B cell (primary cell): Measurements from ENCODE around the gene NDUFAF7. TPM values are rescaled to one million over a fixed set of nuclear protein-coding genes. Genes with fewer than 3 reads are reported as not detected.

ENCODE experiments used
- ATAC-seq: fragments of 200-7000 bp; cut with Tn5 transposase; one replicate; pipeline ENCODE4 v1.10.0; 2021; ENCODE audit warnings: low read depth, mild to moderate bottlenecking, moderate number of reproducible peaks, moderate library complexity
- CTCF ChIA-PET: fragments of 350-600 bp; sonication (Branson Sonifier 250); formaldehyde crosslinking; loops from one replicate; lab custom pipeline; 2021; ENCODE audit warnings: antibody characterized with exemption, inconsistent platforms; lab: Charles Lee
- POLR2A ChIA-PET: fragments of 350-600 bp; sonication (Branson Sonifier 250); formaldehyde crosslinking; loops from one replicate; lab custom pipeline; 2021; ENCODE audit warnings: antibody characterized with exemption; lab: Charles Lee
- DNase-seq: peaks from one replicate; pipeline ENCODE4 v3.0.0; 2013
- H2AFZ ChIP-seq: 2 replicates; pipeline ENCODE4 v1.6.1; 2012; ENCODE audit warnings: mild to moderate bottlenecking, low read depth, low read length; ENCODE audit not compliant: insufficient read depth, poor library complexity, severe bottlenecking
- H3K27ac ChIP-seq, 2 donors: 1 replicate in 1 of 2; 2 replicates in 1 of 2; pipeline ENCODE4 v1.5.1; 2012 to 2013; ENCODE audit warnings: low read length in 2 of 2, mild to moderate bottlenecking in 2 of 2, moderate library complexity in 1 of 2
- H3K27me3 ChIP-seq, 4 experiments: fragments of 200-600 bp in 1 of 4; sonication (generic) in 1 of 4; replicated peaks in 1 of 4; 1 replicate in 2 of 4; 2 replicates in 2 of 4; pipeline versions ENCODE4 v1.6.1 to v1.7.0; 2013 to 2016; ENCODE audit warnings: low read length in 3 of 4, mild to moderate bottlenecking in 2 of 4, mixed read lengths in 1 of 4, moderate library complexity in 1 of 4; ENCODE audit not compliant: insufficient read depth in 4 of 4, control insufficient read depth in 3 of 4; ENCODE audit errors: control extremely low read depth in 1 of 4
- H3K36me3 ChIP-seq, 2 experiments: replicated peaks in 1 of 2; 1 replicate in 1 of 2; 2 replicates in 1 of 2; pipeline versions ENCODE4 v1.6.1 to v1.7.1; 2013; ENCODE audit warnings: low read length in 1 of 2; ENCODE audit not compliant: insufficient read depth in 2 of 2, control insufficient read depth in 1 of 2; ENCODE audit errors: control extremely low read depth in 1 of 2, extremely low read depth in 1 of 2
- H3K4me1 ChIP-seq, 2 donors: fragments of 200-600 bp in 1 of 2; sonication (generic) in 1 of 2; 1 replicate in 1 of 2; 2 replicates in 1 of 2; pipeline versions ENCODE4 v1.5.1 to v1.6.1; 2013 to 2017; ENCODE audit warnings: low read length in 2 of 2; ENCODE audit not compliant: control insufficient read depth in 2 of 2, insufficient read depth in 2 of 2
- H3K4me2 ChIP-seq: replicated peaks from 2 replicates; pipeline ENCODE3; 2012; ENCODE audit warnings: mild to moderate bottlenecking, low read depth, low read length; ENCODE audit not compliant: poor library complexity, severe bottlenecking
- H3K4me3 ChIP-seq, 5 experiments: fragments of 200-600 bp in 1 of 5; sonication (generic) in 1 of 5; 1 replicate in 3 of 5; 2 replicates in 2 of 5; pipeline versions ENCODE4 v1.5.1 to v1.7.0; 2011 to 2016; ENCODE audit warnings: low read length in 4 of 5, mild to moderate bottlenecking in 4 of 5, low read depth in 2 of 5, control low read depth in 1 of 5, moderate library complexity in 1 of 5; ENCODE audit not compliant: insufficient read depth in 1 of 5; ENCODE audit errors: control extremely low read depth in 1 of 5, extremely low read depth in 1 of 5
- H3K79me2 ChIP-seq: fragments of 200-600 bp; sonication (generic); one replicate; pipeline ENCODE4 v1.6.0; 2016; ENCODE audit warnings: low read length; ENCODE audit not compliant: control insufficient read depth, insufficient read depth
- H3K9ac ChIP-seq: fragments of 200-600 bp; sonication (generic); 2 replicates; pipeline ENCODE4 v1.6.1; 2017; ENCODE audit warnings: mild to moderate bottlenecking, low read length, moderate library complexity
- H3K9me3 ChIP-seq, 3 donors: one replicate each; pipeline versions ENCODE4 v1.6.1 to v1.7.1; 2013; ENCODE audit warnings: low read length in 2 of 3; ENCODE audit not compliant: control insufficient read depth in 2 of 3, insufficient read depth in 1 of 3; ENCODE audit errors: control extremely low read depth in 1 of 3
- H4K20me1 ChIP-seq: 2 replicates; pipeline ENCODE4 v1.6.0; 2012; ENCODE audit warnings: mild to moderate bottlenecking, low read length; ENCODE audit not compliant: insufficient read depth, control insufficient read depth, poor library complexity, severe bottlenecking
- H3K27ac Mint-ChIP-seq: one replicate; pipeline ENCODE4 v1.8.0; 2021; ENCODE audit warnings: mixed read lengths
- H3K27me3 Mint-ChIP-seq: one replicate; pipeline ENCODE4 v1.8.0; 2021; ENCODE audit warnings: mixed read lengths
- H3K4me1 Mint-ChIP-seq: one replicate; pipeline ENCODE4 v1.8.0; 2021; ENCODE audit warnings: mixed read lengths
- H3K4me3 Mint-ChIP-seq: one replicate; pipeline ENCODE4 v1.8.0; 2021; ENCODE audit warnings: mixed read lengths
- H3K9me3 Mint-ChIP-seq: one replicate; pipeline ENCODE4 v1.8.0; 2022; ENCODE audit warnings: mixed read lengths; ENCODE audit not compliant: insufficient read depth
- CTCF ChIP-seq: fragments of 200-600 bp; IDR thresholded peaks from one replicate; pipeline ENCODE4 v1.8.0; 2022; ENCODE audit warnings: antibody characterized with exemption, mild to moderate bottlenecking
- EZH2 ChIP-seq: IDR thresholded peaks from 2 replicates; pipeline ENCODE4 v1.6.1; 2012; ENCODE audit warnings: borderline replicate concordance, low read depth, mild to moderate bottlenecking, moderate library complexity, low read length; ENCODE audit not compliant: insufficient read depth, poor library complexity, severe bottlenecking
- WGBS: methylation state at CpG from one replicate; pipeline ENCODE4 v1.1.5; 2013; ENCODE audit warnings: missing lambda C conversion rate; ENCODE audit not compliant: insufficient coverage; 5-methylcytosine and 5-hydroxymethylcytosine counted together
- intact Hi-C: fragments of 100-400 bp; cut with micrococcal nuclease; formaldehyde crosslinking; loops from one replicate; pipeline ENCODE4 v1.10.0; 2022
- polyA plus RNA-seq: library from polyadenylated mRNA; depleted of rRNA; stranded (reverse); fragments of >200 nt; gene quantifications from 2 replicates; pipeline ENCODE4 v1.2.3, GENCODE V29; 2012
- total RNA-seq, 2 donors: library from RNA; stranded (reverse); fragments of 120-200 nt in 1 of 2; gene quantifications; 1 replicate in 1 of 2; 2 replicates in 1 of 2; pipeline versions ENCODE4 v1.2.3 to v1.2.4, GENCODE V29; 2013 to 2022

Gene NDUFAF7
- total and polyA plus RNA-seq, 2 donors (not counting 1 experiment from before 2014, with no cell fraction given): 12.2 to 35.4 TPM

- Histone ChIP-seq H3K4me1 (peaks cover 16 to 17% of the 10 kb centered on the region in 2 donors), H3K79me2 (peaks cover 65% of the 10 kb centered on the region), H3K36me3 (peaks cover 9 to 38% of the 10 kb centered on the region in 2 experiments), H3K27ac (peak overlapping the region in 1 of 2 donors; percentile 31), H3K4me3 (no peak overlapping the region), H3K9ac (no peak overlapping the region), H3K9me3 (peaks cover 0 to 3% (median 2%) of the 10 kb centered on the region in 3 donors), H2AFZ (no peak overlapping the region), H3K27me3 (no peaks in the 10 kb centered on the region), H3K4me2 (no peak overlapping the region), H4K20me1 (no peaks in the 10 kb centered on the region)
- peaks cover 21% of the 10 kb centered on the region for H3K4me1 Mint-ChIP-seq
- intact Hi-C loops: no loop called here
- H3K9me3 Mint-ChIP-seq: peaks cover 5% of the 10 kb centered on the region
- DNase-seq (no peak), ATAC-seq (no peak)
- H3K27ac Mint-ChIP-seq: no peak overlapping the region
- CTCF ChIA-PET: no interaction called here
- no peak for TF ChIP-seq EZH2
- no peak for TF ChIP-seq CTCF
- H3K4me3 Mint-ChIP-seq: no peak overlapping the region
- no peaks in the 10 kb centered on the region for H3K27me3 Mint-ChIP-seq
- POLR2A ChIA-PET: no interaction called here
- WGBS: no CpG with 5 or more reads among the region's 1 CpG
These were observed 30.2 kb upstream of the NDUFAF7 start for GRCh38 chr2:37201208-37201607.

DNA sequence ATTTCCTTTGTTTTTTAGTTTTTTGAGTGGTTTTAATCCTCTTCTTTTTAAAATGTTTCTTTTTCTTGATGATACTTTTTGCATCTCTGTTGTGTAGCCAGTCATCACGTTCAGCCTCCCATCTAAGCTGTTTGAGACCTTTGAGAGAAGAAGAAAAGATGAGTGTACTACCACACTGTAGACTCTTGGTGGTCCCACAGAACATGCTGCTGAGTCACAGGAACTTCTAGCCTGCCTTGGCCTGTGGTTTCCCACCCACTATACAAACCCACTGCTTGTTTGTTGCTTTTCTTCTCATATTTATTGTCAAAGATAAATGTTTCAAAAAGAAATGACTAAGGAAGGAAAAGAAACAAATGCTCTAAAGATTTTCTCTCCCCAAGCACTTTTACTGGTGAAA is 29.7 kb upstream of the NDUFAF7 start:
- intact Hi-C loops: no loop called here
- no peak overlapping the region for H2AFZ ChIP-seq
- H3K4me1 Mint-ChIP-seq: peaks cover 17% of the 10 kb centered on the region
- ChIA-PET POLR2A (no interaction called here), CTCF (no interaction called here)
- H3K27ac Mint-ChIP-seq: peak overlapping the region; percentile 37
- peak overlapping the region in 1 of 2 donors; percentile 51 for H3K27ac ChIP-seq
- no peak overlapping the region for H3K9ac ChIP-seq
- no peaks in the 10 kb centered on the region for H3K27me3 Mint-ChIP-seq
- peaks cover 0 to 5% (median 3%) of the 10 kb centered on the region in 3 donors for H3K9me3 ChIP-seq
- peaks cover 9 to 43% of the 10 kb centered on the region in 2 experiments for H3K36me3 ChIP-seq
- no peaks in the 10 kb centered on the region for H4K20me1 ChIP-seq
- no peak for DNase-seq
- H3K9me3 Mint-ChIP-seq: peaks cover 5% of the 10 kb centered on the region
- H3K4me3 Mint-ChIP-seq: no peak overlapping the region
- no peak for TF ChIP-seq CTCF
- no peak for TF ChIP-seq EZH2
- H3K4me2 ChIP-seq: no peak overlapping the region
- no peak overlapping the region for H3K4me3 ChIP-seq
- H3K79me2 ChIP-seq: peaks cover 69% of the 10 kb centered on the region
- H3K4me1 ChIP-seq: peaks cover 16 to 17% of the 10 kb centered on the region in 2 donors
- no CpG with 5 or more reads among the region's 1 CpG for WGBS
- H3K27me3 ChIP-seq: no peaks in the 10 kb centered on the region
- no peak for ATAC-seq
